HepG2 (cell line): ENCODE data around the gene PCSK5. TPM values are rescaled to one million over a fixed set of nuclear protein-coding genes. Genes with fewer than 3 reads are reported as not detected.

Source experiments
- ATAC-seq: fragments of 200-7000 bp; cut with Tn5 transposase; 3 replicates; pipeline ENCODE4 v1.9.1; 2020; ENCODE audit warnings: mild to moderate bottlenecking, moderate library complexity
- BruUV-seq: library from RNA; stranded (reverse); fragments of 400-500 nt; replicated peaks from 2 replicates; lab custom pipeline; 2021; lab: Mats Ljungman, UMichigan
- CTCF ChIA-PET: fragments of 300-600 bp; formaldehyde crosslinking; extraction: SDS; loops from one replicate; lab custom pipeline; 2021; ENCODE audit warnings: low total read pairs, inconsistent platforms, low intra/inter-chr PET ratio; lab: Yijun Ruan, JAX
- POLR2A ChIA-PET: fragments of 350-600 bp; sonication (Branson Sonifier 250); formaldehyde crosslinking; loops from one replicate; lab custom pipeline; 2020; ENCODE audit warnings: antibody characterized with exemption, inconsistent platforms; lab: Yijun Ruan, JAX
- DNase-seq: peaks from one replicate; pipeline ENCODE4 v3.0.0-alpha.2; 2015; ENCODE audit warnings: low spot score
- FAIRE-seq: peaks from 3 replicates; lab custom pipeline; 2011; peaks lifted over from hg19 to GRCh38; lab: Jason Lieb, UNC
- H2AFZ ChIP-seq: one replicate; pipeline ENCODE4 v1.6.1; 2011; ENCODE audit warnings: low read length, inconsistent platforms
- H3K27ac ChIP-seq: fragments of 300-600 bp; 3 replicates; pipeline ENCODE4 v1.8.0; 2011; ENCODE audit warnings: mixed run types, mild to moderate bottlenecking, mixed read lengths, low read length, inconsistent platforms; ENCODE audit not compliant: insufficient read depth; ENCODE audit errors: extremely low read length
- H3K27me3 ChIP-seq, 2 experiments: fragments of 200-600 bp in 1 of 2; 2 replicates in 1 of 2; 3 replicates in 1 of 2; pipeline versions ENCODE4 v1.6.0 to v1.8.0; 2011; ENCODE audit warnings: low read length in 2 of 2, mild to moderate bottlenecking in 2 of 2, moderate library complexity in 2 of 2, inconsistent platforms in 1 of 2; ENCODE audit not compliant: insufficient read depth in 2 of 2, control insufficient read depth in 1 of 2
- H3K36me3 ChIP-seq, 2 experiments: fragments of 200-600 bp in 1 of 2; replicated peaks in 1 of 2; 2 replicates in 1 of 2; 3 replicates in 1 of 2; pipeline versions ENCODE4 v1.5.1 to v1.8.0; 2011; ENCODE audit warnings: low read length in 2 of 2, inconsistent platforms in 1 of 2; ENCODE audit not compliant: insufficient read depth in 2 of 2, control insufficient read depth in 1 of 2
- H3K4me1 ChIP-seq: 2 replicates; pipeline ENCODE4 v1.5.1; 2012; ENCODE audit warnings: low read length, inconsistent platforms; ENCODE audit not compliant: insufficient read depth
- H3K4me2 ChIP-seq: 2 replicates; pipeline ENCODE4 v1.6.0; 2011; ENCODE audit warnings: low read depth, low read length, inconsistent platforms
- H3K4me3 ChIP-seq, 3 experiments: fragments of 200-600 bp in 1 of 3; sonication (generic), shearing (Covaris generic) in 1 of 3; replicated peaks in 1 of 3; 2 replicates each; pipeline ENCODE4 v1.5.1; 2011 to 2016; ENCODE audit warnings: low read length in 3 of 3, inconsistent platforms in 2 of 3, low read depth in 2 of 3, mild to moderate bottlenecking in 2 of 3, control low read depth in 1 of 3, mixed read lengths in 1 of 3; ENCODE audit not compliant: insufficient read depth in 1 of 3
- H3K79me2 ChIP-seq: one replicate; pipeline ENCODE4 v1.6.1; 2011; ENCODE audit warnings: low read length, inconsistent platforms; ENCODE audit not compliant: insufficient read depth
- H3K9ac ChIP-seq: 2 replicates; pipeline ENCODE4 v1.6.0; 2011; ENCODE audit warnings: mild to moderate bottlenecking, low read depth, low read length, inconsistent platforms; ENCODE audit not compliant: insufficient read depth
- H3K9me3 ChIP-seq: 2 replicates; pipeline ENCODE4 v1.5.1; 2012; ENCODE audit warnings: mild to moderate bottlenecking, low read length
- H4K20me1 ChIP-seq: 2 replicates; pipeline ENCODE4 v1.6.0; 2011; ENCODE audit warnings: inconsistent platforms, mild to moderate bottlenecking, low read length, moderate library complexity; ENCODE audit not compliant: insufficient read depth
- BRCA1 ChIP-seq: sonication (generic); formaldehyde crosslinking; IDR thresholded peaks from 2 replicates; pipeline ENCODE4 v1.4.0; 2020; ENCODE audit warnings: missing genetic modification reagents
- ELF4 ChIP-seq: sonication (generic); formaldehyde crosslinking; IDR thresholded peaks from 2 replicates; pipeline ENCODE4 v1.5.0; 2020; ENCODE audit warnings: missing genetic modification reagents, mild to moderate bottlenecking, moderate library complexity, borderline replicate concordance
- GATAD1 ChIP-seq: IDR thresholded peaks from 2 replicates; pipeline ENCODE4 v1.6.1; 2016; ENCODE audit warnings: missing genetic modification reagents, missing compliant biosample characterization
- MBD4 ChIP-seq: IDR thresholded peaks from 2 replicates; pipeline ENCODE4 v1.6.1; 2012; ENCODE audit warnings: low read length, inconsistent platforms, borderline replicate concordance
- NFRKB ChIP-seq: fragments of 450-650 bp; IDR thresholded peaks from 2 replicates; pipeline ENCODE4 v1.6.1; 2017
- YEATS4 ChIP-seq: sonication (generic); formaldehyde crosslinking; IDR thresholded peaks from 2 replicates; pipeline ENCODE4 v1.4.0; 2020; ENCODE audit warnings: missing genetic modification reagents, borderline replicate concordance
- ZBTB38 ChIP-seq: sonication (generic); formaldehyde crosslinking; IDR thresholded peaks from 2 replicates; pipeline ENCODE4 v1.5.1; 2020; ENCODE audit warnings: mild to moderate bottlenecking, missing genetic modification reagents
- WGBS: methylation state at CpG from one replicate; pipeline ENCODE4 v1.1.6; 2017; ENCODE audit warnings: low lambda C conversion rate; 5-methylcytosine and 5-hydroxymethylcytosine counted together
- in situ Hi-C: cut with HindIII; loops from 2 replicates; pipeline ENCODE4 v1.10.0; 2017; ENCODE audit warnings: low pct_unique_long_range_greater_than_20kb; ENCODE audit not compliant: extremely low pct_ligation_motif_present
- intact Hi-C: fragments of 100-400 bp; cut with micrococcal nuclease; formaldehyde crosslinking; loops from one replicate; pipeline ENCODE4 v1.10.0; 2022; ENCODE audit not compliant: unreplicated experiment
- polyA plus RNA-seq, 8 experiments: library from polyadenylated mRNA; depleted of rRNA in 3 of 8; stranded (reverse) in 7 of 8; unstranded in 1 of 8; fragments of >200 nt; fragmentation: Illumina TruSeq in 4 of 8; extraction: Trizol in 4 of 8; gene quantifications; 2 replicates each; pipeline versions ENCODE4 v1.2.1 to v1.2.3, GENCODE V29; 2011 to 2016; ENCODE audit warnings: low read depth in 4 of 8, missing spikeins in 1 of 8, mixed read lengths in 1 of 8; ENCODE audit not compliant: insufficient read depth in 1 of 8
- total RNA-seq, 5 experiments: library from RNA; depleted of rRNA; stranded (reverse); fragments of >200 nt; fragmentation: Illumina TruSeq; extraction: Trizol; gene quantifications; 2 replicates each; pipeline ENCODE4 v1.2.3, GENCODE V29; 2016; ENCODE audit warnings: low read depth in 1 of 5
- TF ChIP-seq, protein P1 (sequence below): sonication (generic); formaldehyde crosslinking; conservative IDR thresholded peaks from 2 replicates; pipeline ENCODE4 v1.4.0; 2020; ENCODE audit warnings: missing genetic modification reagents
- TF ChIP-seq, protein P2 (sequence below): sonication (generic); formaldehyde crosslinking; IDR thresholded peaks from 2 replicates; pipeline ENCODE4 v1.4.0; 2020; ENCODE audit warnings: missing genetic modification reagents
- TF ChIP-seq, protein P3 (sequence below): sonication (generic); formaldehyde crosslinking; IDR thresholded peaks from 2 replicates; pipeline ENCODE4 v1.8.0; 2023; ENCODE audit warnings: mild to moderate bottlenecking, missing genetic modification reagents
- TF ChIP-seq, protein P4 (sequence below): sonication (generic); formaldehyde crosslinking; IDR thresholded peaks from 2 replicates; pipeline ENCODE4 v1.4.0; 2020; ENCODE audit warnings: missing genetic modification reagents

PCSK5 gene
- total and polyA plus RNA-seq, 2 of the 13 experiments (the other 11 are each of a cell fraction or from before 2014, with no cell fraction given) = 0.55 to 0.66 TPM

DNA sequence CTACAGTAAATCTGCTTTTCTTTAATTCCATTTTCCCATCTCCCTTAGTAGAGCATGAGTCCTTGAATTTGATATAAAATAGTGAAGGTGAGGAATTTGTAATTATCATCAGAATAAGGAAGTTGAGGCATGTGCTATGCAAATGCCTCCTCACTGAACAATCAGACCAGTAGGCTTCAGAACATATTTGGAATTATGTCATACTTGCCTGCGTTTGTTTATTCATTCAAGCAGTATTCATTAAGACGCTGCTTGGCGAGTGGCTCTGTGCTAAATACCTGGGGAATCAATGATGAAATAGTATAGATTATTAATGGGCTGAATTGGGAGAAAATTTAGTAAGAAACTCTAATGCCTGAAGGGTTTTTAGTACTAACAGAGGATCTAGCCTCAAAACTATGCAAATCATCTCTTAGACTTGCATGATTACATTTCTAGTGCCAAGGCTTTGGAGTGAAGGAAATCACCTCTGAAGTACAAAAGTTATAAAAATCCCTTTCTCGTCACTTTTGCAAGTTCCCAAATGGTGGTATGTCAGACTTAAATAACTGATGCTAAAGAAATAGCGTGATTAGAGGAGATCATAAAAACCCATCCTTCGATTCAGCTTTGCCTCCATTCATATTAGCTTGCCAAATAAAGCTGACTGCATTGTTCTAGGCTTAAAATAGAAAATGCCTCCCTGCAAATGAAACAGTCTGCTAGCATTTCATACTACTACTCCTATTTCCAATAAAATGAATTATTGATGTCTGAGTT lies 141.7 kb downstream of the PCSK5 start:
- CTCF ChIA-PET = no interaction called here
- Histone ChIP-seq H3K4me3 (no peak overlapping the region), H3K9me3 (no peaks in the 10 kb centered on the region), H3K9ac (no peak overlapping the region), H3K36me3 (no peaks in the 10 kb centered on the region), H3K79me2 (no peaks in the 10 kb centered on the region), H4K20me1 (no peaks in the 10 kb centered on the region), H3K4me2 (no peak overlapping the region), H3K4me1 (no peaks in the 10 kb centered on the region), H3K27ac (no peak overlapping the region), H3K27me3 (no peaks in the 10 kb centered on the region), H2AFZ (no peak overlapping the region)
- BruUV-seq = no TSS peak
- intact Hi-C loops (no loop called here), in situ Hi-C loops (loop anchor here (10.0 kb wide), 1 partner anchor 57 kb away; no protein-coding TSS in a partner anchor)
- FAIRE-seq (no peak), DNase-seq (no peak), ATAC-seq (no peak)
- TF ChIP-seq ELF4 (CRISPR knock-in tag) (no peak), NFRKB (no peak), GATAD1 (CRISPR knock-in tag) (no peak), MBD4 (no peak), YEATS4 (CRISPR knock-in tag) (no peak), BRCA1 (no peak), ZBTB38 (CRISPR knock-in tag) (no peak)
- TF ChIP-seq, protein P1, sequence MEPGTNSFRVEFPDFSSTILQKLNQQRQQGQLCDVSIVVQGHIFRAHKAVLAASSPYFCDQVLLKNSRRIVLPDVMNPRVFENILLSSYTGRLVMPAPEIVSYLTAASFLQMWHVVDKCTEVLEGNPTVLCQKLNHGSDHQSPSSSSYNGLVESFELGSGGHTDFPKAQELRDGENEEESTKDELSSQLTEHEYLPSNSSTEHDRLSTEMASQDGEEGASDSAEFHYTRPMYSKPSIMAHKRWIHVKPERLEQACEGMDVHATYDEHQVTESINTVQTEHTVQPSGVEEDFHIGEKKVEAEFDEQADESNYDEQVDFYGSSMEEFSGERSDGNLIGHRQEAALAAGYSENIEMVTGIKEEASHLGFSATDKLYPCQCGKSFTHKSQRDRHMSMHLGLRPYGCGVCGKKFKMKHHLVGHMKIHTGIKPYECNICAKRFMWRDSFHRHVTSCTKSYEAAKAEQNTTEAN = no peak
- TF ChIP-seq, protein P2, sequence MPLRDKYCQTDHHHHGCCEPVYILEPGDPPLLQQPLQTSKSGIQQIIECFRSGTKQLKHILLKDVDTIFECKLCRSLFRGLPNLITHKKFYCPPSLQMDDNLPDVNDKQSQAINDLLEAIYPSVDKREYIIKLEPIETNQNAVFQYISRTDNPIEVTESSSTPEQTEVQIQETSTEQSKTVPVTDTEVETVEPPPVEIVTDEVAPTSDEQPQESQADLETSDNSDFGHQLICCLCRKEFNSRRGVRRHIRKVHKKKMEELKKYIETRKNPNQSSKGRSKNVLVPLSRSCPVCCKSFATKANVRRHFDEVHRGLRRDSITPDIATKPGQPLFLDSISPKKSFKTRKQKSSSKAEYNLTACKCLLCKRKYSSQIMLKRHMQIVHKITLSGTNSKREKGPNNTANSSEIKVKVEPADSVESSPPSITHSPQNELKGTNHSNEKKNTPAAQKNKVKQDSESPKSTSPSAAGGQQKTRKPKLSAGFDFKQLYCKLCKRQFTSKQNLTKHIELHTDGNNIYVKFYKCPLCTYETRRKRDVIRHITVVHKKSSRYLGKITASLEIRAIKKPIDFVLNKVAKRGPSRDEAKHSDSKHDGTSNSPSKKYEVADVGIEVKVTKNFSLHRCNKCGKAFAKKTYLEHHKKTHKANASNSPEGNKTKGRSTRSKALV = no peak
- TF ChIP-seq, protein P3, sequence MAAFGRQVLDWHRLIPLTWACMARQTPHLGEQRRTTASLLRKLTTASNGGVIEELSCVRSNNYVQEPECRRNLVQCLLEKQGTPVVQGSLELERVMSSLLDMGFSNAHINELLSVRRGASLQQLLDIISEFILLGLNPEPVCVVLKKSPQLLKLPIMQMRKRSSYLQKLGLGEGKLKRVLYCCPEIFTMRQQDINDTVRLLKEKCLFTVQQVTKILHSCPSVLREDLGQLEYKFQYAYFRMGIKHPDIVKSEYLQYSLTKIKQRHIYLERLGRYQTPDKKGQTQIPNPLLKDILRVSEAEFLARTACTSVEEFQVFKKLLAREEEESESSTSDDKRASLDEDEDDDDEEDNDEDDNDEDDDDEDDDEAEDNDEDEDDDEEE (CRISPR knock-in tag) = no peak
- TF ChIP-seq, protein P4, sequence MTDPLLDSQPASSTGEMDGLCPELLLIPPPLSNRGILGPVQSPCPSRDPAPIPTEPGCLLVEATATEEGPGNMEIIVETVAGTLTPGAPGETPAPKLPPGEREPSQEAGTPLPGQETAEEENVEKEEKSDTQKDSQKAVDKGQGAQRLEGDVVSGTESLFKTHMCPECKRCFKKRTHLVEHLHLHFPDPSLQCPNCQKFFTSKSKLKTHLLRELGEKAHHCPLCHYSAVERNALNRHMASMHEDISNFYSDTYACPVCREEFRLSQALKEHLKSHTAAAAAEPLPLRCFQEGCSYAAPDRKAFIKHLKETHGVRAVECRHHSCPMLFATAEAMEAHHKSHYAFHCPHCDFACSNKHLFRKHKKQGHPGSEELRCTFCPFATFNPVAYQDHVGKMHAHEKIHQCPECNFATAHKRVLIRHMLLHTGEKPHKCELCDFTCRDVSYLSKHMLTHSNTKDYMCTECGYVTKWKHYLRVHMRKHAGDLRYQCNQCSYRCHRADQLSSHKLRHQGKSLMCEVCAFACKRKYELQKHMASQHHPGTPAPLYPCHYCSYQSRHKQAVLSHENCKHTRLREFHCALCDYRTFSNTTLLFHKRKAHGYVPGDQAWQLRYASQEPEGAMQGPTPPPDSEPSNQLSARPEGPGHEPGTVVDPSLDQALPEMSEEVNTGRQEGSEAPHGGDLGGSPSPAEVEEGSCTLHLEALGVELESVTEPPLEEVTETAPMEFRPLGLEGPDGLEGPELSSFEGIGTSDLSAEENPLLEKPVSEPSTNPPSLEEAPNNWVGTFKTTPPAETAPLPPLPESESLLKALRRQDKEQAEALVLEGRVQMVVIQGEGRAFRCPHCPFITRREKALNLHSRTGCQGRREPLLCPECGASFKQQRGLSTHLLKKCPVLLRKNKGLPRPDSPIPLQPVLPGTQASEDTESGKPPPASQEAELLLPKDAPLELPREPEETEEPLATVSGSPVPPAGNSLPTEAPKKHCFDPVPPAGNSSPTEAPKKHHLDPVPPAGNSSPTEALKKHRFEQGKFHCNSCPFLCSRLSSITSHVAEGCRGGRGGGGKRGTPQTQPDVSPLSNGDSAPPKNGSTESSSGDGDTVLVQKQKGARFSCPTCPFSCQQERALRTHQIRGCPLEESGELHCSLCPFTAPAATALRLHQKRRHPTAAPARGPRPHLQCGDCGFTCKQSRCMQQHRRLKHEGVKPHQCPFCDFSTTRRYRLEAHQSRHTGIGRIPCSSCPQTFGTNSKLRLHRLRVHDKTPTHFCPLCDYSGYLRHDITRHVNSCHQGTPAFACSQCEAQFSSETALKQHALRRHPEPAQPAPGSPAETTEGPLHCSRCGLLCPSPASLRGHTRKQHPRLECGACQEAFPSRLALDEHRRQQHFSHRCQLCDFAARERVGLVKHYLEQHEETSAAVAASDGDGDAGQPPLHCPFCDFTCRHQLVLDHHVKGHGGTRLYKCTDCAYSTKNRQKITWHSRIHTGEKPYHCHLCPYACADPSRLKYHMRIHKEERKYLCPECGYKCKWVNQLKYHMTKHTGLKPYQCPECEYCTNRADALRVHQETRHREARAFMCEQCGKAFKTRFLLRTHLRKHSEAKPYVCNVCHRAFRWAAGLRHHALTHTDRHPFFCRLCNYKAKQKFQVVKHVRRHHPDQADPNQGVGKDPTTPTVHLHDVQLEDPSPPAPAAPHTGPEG = no peak
- POLR2A ChIA-PET = no interaction called here
- WGBS = 42% methylated on average over 6 of the region's 6 CpGs
